ENCODE measurements around the gene TUBAL3. TPM values are rescaled to one million over a fixed set of nuclear protein-coding genes. Genes with fewer than 3 reads are reported as not detected.
A peak's percentile ranks its signal among the peaks of the same experiment; 100 is the strongest.

The TUBAL3 gene
- total and polyA plus RNA-seq, 9 of the 15 experiments (the other 6 are each of a cell fraction or from before 2014, with no cell fraction given), result 5.5 to 10.1 (median 6.9) TPM

- TF ChIP-seq, protein P1, sequence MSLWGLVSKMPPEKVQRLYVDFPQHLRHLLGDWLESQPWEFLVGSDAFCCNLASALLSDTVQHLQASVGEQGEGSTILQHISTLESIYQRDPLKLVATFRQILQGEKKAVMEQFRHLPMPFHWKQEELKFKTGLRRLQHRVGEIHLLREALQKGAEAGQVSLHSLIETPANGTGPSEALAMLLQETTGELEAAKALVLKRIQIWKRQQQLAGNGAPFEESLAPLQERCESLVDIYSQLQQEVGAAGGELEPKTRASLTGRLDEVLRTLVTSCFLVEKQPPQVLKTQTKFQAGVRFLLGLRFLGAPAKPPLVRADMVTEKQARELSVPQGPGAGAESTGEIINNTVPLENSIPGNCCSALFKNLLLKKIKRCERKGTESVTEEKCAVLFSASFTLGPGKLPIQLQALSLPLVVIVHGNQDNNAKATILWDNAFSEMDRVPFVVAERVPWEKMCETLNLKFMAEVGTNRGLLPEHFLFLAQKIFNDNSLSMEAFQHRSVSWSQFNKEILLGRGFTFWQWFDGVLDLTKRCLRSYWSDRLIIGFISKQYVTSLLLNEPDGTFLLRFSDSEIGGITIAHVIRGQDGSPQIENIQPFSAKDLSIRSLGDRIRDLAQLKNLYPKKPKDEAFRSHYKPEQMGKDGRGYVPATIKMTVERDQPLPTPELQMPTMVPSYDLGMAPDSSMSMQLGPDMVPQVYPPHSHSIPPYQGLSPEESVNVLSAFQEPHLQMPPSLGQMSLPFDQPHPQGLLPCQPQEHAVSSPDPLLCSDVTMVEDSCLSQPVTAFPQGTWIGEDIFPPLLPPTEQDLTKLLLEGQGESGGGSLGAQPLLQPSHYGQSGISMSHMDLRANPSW (CRISPR knock-in tag; IDR thresholded peaks at IDR 0.05), result no peak
- peak; percentile 68; the same call in 1 of the 2 replicates for TF ChIP-seq MTA3 (IDR thresholded peaks at IDR 0.05; ENCODE audit: borderline replicate concordance)
- no peak for TF ChIP-seq ZNF551 (CRISPR knock-in tag; IDR thresholded peaks at IDR 0.05)
- TF ChIP-seq MXI1 (IDR thresholded peaks at IDR 0.05; ENCODE audit: low read depth, low read length), result peak; percentile 88
- TF ChIP-seq TOE1 (IDR thresholded peaks at IDR 0.05; ENCODE audit: borderline replicate concordance), result no peak; the same call in 1 of the 2 replicates
- no peak for TF ChIP-seq TOE1 (CRISPR knock-in tag; IDR thresholded peaks at IDR 0.05; ENCODE audit: borderline replicate concordance, low read depth)
- TF ChIP-seq, protein P2, sequence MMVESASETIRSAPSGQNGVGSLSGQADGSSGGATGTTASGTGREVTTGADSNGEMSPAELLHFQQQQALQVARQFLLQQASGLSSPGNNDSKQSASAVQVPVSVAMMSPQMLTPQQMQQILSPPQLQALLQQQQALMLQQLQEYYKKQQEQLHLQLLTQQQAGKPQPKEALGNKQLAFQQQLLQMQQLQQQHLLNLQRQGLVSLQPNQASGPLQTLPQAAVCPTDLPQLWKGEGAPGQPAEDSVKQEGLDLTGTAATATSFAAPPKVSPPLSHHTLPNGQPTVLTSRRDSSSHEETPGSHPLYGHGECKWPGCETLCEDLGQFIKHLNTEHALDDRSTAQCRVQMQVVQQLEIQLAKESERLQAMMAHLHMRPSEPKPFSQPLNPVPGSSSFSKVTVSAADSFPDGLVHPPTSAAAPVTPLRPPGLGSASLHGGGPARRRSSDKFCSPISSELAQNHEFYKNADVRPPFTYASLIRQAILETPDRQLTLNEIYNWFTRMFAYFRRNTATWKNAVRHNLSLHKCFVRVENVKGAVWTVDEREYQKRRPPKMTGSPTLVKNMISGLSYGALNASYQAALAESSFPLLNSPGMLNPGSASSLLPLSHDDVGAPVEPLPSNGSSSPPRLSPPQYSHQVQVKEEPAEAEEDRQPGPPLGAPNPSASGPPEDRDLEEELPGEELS (CRISPR knock-in tag; IDR thresholded peaks at IDR 0.05; ENCODE audit: borderline replicate concordance), result 0 out of 2 replicates have a peak, but pooled peaks have one; percentile 35
- no peak for TF ChIP-seq MAFG (tag; conservative IDR thresholded peaks at IDR 0.05)
- no peak for TF ChIP-seq SIN3A (IDR thresholded peaks at IDR 0.05; ENCODE audit: borderline replicate concordance in 2 of 2, control insufficient read depth in 1 of 2, low read depth in 2 of 2, low read length in 2 of 2)
- TF ChIP-seq, protein P3, sequence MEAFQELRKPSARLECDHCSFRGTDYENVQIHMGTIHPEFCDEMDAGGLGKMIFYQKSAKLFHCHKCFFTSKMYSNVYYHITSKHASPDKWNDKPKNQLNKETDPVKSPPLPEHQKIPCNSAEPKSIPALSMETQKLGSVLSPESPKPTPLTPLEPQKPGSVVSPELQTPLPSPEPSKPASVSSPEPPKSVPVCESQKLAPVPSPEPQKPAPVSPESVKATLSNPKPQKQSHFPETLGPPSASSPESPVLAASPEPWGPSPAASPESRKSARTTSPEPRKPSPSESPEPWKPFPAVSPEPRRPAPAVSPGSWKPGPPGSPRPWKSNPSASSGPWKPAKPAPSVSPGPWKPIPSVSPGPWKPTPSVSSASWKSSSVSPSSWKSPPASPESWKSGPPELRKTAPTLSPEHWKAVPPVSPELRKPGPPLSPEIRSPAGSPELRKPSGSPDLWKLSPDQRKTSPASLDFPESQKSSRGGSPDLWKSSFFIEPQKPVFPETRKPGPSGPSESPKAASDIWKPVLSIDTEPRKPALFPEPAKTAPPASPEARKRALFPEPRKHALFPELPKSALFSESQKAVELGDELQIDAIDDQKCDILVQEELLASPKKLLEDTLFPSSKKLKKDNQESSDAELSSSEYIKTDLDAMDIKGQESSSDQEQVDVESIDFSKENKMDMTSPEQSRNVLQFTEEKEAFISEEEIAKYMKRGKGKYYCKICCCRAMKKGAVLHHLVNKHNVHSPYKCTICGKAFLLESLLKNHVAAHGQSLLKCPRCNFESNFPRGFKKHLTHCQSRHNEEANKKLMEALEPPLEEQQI (IDR thresholded peaks at IDR 0.05), result no peak; the same call in 1 of the 2 replicates
- TF ChIP-seq ZNF583 (CRISPR knock-in tag; IDR thresholded peaks at IDR 0.05), result no peak
- TF ChIP-seq ZNF212 (CRISPR knock-in tag; IDR thresholded peaks at IDR 0.05), result no peak
- no peak for TF ChIP-seq HOMEZ (CRISPR knock-in tag; IDR thresholded peaks at IDR 0.05)
- peak; percentile 87 for TF ChIP-seq RBFOX2 (IDR thresholded peaks at IDR 0.05; ENCODE audit: low read depth, low read length)
- TF ChIP-seq ZFP1 (CRISPR knock-in tag; IDR thresholded peaks at IDR 0.05), result no peak
- peak; percentile 51 for TF ChIP-seq PHF20 (IDR thresholded peaks at IDR 0.05; ENCODE audit: partially characterized antibody)
- peak; percentile 86 for TF ChIP-seq POLR2A (conservative IDR thresholded peaks at IDR 0.05)
Measured at GRCh38 chr10:5412277-5412941, 7.8 kb upstream of the TUBAL3 start, which contains the start of gene NET1 (continued).

Measured in K562 (cell line).